ENCODE results near the gene GDF7.
"Not testable (repeated sequence)": the region's sequence is repeated elsewhere in the genome, so short reads cannot be mapped to it uniquely, and the experiment has no call there.

GDF7 gene

DNA sequence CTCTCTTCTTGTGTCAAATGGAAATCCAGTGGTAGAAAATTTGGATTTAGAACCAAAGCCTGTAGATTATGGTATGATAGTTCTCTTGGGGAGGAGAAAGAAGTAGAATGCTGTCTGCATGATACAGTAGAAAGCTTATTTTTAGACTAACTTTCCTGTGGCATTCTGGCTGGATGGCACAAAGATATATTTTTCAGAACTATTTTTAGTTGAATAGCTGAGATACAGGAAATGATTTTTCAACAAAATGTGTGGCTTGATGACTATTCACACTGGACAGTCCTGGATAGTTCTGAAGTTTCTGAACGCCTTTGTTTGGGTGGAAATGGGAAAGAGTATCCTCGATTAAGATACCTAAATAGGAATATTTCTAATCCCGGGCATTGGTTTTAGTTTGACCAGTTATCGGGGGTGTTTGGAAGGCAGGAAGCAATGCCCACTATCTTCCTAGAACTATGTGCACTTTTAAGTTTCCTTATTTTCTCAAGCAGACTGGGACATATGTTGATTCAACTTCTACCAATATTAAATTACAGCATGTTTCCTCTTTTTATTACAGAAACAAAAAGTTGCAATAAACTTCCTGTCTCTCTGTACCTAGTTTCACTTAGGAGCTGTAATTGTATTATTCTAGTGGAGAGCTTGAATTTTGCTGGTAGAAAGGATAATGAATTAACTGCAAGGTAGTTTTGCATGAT is 32.1 kb downstream of the GDF7 start:
- DNase-seq (ENCODE audit: low spot score): no peak

DNA sequence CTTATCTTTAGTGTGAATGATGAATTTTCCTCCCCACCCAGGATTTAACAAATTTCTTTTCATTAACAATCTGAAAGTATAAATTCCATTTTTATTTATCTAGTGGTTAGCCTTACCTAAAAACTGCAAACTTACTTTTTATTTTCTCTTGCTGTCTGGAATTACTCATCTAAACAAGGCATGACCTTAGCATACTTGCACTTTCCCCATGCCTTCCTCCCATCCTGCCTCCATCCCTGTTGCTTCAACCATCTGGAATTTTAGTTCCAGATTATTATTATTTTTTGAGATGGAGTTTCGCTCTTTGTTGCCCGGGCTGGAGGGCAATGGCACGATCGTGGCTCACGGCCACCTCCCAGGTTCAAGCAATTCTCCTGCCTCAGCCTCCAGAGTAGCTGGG is 35.6 kb downstream of the GDF7 start:
- DNase-seq (ENCODE audit: low spot score): no peak

DNA sequence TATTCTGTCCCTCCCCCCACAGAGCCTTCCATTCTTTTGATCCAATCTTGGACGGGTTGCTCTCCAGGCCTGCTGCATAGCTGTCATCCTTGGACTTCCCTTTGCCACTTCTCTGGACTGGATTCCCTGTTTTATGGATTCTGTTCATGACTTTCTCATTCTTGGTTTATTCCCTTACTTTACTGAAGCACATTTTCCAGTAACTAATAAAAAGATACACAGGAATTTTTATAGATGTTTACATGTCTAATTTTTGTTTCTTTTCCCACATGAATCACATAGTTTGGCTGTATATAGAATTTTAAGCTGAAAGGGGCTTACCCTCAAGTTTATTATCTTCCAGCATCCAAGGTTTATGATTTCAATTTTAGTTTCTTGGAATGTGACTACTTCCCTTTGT is 37.9 kb downstream of the GDF7 start:
- no peak for DNase-seq (ENCODE audit: low spot score)

DNA sequence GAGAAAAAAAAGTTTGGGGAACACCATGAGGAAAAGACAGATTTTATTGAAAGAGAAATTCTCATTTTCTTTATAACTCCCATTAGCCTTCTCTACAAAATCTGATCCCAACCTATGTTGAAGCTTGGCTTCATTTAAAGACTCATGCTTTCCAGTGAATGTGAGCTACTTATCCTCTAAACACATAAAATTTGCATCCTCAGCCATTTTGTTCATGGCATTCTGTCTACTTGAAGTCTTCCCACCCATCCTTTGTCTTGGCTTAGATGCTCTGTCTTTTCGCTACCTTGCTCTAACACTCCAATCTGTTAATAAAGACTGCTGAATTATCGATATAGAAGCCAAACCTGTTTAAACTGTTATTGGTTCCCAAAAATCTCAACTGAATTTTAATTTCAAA is 39.3 kb downstream of the GDF7 start:
- DNase-seq (ENCODE audit: low spot score): no peak

DNA sequence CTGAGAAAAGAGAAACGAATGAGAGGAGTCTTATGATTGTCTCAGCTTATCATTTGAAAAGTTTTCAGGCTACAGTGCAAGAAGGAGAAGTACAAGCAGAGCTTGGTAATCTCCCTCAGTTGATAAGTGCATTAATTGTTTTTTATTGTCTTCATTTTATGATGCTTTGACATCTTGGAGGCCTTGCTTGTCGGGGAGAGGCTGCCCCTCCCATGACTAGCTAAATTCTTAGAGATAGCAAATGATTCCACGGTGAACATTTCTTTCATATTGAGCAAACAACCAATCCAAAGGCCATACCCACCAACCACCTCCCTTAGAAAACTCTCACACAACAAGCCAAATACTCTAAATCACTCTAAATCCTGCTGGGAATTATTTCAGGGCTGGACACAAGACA is 39.8 kb downstream of the GDF7 start:
- no peak for DNase-seq (ENCODE audit: low spot score)

DNA sequence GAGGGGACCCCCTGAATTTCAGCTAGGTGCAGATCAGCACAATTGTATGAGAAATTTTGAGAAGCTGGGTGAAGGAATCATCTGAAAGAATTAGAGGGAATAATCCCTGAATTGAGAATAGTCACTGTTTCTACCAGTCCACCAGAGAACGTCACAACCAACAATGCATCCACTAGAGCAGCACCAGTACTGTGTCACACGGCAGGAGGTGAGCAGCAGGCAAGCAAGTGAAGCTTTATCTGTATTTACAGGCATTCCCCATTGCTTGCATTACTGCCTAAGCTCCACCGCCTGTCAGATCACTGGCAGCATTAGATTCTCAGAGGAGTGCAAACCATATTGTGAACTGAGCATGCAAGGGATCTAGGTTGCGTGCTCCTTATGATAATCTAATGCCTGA is 40.7 kb downstream of the GDF7 start:
- no peak for DNase-seq (ENCODE audit: low spot score)

DNA sequence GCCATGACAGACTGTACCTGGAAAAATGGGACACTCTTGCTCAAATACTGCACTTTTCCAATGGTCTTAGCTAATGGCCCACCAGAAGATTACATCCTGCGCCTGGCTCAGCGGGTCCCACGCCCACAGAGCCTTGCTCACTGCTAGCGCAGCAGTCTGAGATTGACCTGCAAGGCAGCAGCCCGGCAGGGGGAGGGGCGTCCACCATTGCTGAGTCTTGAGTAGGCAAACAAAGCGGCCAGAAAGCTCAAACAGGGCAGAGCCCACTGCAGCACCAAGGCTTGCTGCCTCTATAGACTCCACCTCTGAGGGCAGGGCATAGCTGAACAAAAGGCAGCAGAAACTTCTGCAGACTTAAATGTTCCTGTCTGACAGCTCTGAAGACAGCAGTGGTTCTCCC is 44.7 kb downstream of the GDF7 start:
- DNase-seq (ENCODE audit: low spot score): not testable (repeated sequence)

DNA sequence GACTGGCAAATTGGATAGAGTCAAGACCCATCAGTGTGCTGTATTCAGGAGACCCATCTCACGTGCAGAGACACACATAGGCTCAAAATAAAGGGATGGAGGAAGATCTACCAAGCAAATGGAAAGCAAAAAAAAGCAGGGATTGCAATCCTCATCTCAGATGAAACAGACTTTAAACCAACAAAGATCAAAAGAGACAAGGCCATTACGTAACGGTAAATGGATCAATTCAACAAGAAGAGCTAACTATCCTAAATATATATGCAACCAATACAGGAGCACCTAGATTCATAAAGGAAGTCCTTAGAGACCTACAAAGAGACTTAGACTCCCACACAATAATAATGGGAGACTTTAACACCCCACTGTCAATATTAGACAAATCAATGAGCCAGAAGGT is 46.6 kb downstream of the GDF7 start:
- DNase-seq (ENCODE audit: low spot score): not testable (repeated sequence)

DNA sequence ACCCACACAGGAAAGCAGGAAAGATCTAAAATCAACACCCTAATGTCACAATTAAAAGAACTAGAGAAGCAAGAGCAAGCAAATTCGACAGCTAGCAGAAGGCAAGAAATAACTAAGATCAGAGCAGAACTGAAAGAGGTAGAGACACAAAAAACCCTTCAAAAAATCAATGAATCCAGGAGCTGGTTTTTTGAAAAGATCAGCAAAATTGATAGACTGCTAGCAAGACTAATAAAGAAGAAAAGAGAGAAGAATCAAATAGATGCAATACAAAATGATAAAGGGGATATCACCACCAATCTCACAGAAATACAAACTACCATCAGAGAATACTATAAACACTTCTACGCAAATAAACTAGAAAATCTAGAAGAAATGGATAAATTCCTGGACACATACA is 47.5 kb downstream of the GDF7 start:
- not testable (repeated sequence) for DNase-seq (ENCODE audit: low spot score)

DNA sequence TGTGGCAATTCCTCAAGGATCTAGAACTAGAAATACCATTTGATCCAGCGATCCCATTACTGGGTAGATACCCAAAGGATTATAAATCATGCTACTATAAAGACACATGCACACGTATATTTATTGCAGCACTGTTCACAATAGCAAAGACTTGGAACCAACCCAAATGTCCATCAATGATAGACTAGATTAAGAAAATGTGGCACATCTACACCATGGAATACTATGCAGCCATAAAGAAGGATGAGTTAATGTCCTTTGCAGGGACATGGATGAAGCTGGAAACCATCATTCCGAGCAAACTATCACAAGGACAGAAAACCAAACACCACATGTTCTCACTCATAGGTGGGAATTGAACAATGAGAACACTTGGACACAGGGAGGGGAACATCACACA is 49.2 kb downstream of the GDF7 start:
- DNase-seq (ENCODE audit: low spot score): not testable (repeated sequence)

DNA sequence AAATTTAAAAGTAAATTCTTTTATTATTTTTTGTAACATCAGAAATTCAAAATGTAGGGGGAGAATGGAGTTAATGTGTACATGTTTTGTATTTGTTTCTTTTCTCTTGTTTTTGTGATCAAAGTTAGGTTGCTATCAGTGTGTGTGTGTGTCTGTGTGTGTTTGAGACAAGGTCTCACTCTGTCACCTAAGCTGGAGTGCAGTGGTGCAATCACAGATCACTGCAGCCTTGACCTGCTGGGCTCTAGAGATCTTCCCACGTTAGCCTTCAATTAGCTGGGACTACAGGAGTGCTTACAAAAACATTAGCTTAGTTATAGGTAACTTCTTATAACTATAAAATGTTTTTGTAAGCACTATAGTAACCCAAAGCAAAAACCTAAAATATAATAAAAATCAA is 50.7 kb downstream of the GDF7 start:
- no peak for DNase-seq (ENCODE audit: low spot score)

DNA sequence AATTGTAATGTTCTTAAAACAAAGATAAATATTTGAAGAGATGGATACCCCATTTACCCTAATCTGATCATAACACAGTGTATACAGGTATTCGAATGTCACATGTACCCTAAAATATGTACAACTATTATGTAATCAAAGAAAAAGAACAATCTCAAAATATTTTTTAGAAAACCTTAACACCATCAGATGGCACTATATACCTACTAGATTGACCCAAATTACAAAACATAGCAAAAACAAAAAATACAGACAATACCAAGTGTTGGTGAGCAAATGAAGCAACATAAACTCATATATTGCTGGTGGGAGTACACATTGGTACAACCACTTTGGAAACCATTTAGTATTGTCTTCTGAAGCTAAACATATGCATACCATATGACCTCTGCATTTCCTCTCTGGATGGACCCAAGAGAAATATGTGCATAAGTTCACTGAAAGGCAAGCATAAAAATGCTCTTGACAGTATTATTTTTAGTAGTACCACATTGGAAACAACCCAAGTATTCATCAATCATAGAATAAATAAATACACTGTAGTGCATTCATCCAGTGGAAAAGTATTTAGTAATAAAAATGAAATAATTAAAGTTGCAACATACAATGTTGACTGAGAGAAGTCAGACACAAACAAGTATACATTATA is 55.8 kb downstream of the GDF7 start:
- no peak for DNase-seq (ENCODE audit: low spot score)

DNA sequence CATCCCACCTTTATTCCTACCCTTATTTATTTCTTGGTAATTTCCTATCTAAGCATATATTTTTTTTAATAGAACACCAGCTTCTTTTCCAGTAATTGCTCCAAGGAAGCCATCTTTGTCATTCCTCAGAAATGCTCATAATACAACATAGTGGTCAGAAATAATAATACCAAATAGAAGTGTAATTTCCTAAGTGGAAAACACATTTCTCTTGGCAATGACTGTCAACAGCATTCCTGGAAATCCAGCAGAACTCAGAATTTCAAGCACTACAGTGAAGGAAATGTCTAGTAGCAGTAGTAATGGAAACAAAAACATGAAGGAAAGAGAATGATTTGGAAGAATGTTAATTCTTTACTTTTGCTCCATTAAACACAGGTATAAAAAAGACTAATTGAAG is 56.6 kb downstream of the GDF7 start:
- no peak for DNase-seq (ENCODE audit: low spot score)

DNA sequence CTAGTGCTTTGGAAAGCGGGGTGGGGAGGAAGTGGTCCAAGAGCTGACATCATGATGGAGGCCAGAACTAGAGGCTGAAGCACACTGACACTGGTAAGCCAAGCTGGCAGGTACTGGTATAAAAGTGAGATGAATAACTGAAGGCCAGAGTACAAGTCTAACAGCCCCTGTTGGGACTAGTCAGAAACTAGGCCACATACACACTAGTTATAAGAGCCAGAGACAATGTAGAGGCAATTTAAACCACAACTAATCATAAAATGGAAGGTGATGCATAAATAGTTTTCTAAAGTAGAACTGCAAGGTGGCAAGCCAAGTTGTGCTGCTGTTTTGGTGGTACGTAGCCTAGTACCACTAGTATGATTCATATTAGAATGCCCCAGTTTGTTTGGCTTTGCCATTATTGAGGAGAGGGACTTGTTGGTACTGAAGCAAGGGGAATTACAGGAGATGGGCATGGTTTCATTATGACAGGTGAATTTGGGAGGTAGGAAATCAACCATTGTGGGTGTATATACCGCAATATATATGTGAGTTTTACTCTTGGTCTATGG is 57.6 kb downstream of the GDF7 start:
- DNase-seq (ENCODE audit: low spot score): no peak

DNA sequence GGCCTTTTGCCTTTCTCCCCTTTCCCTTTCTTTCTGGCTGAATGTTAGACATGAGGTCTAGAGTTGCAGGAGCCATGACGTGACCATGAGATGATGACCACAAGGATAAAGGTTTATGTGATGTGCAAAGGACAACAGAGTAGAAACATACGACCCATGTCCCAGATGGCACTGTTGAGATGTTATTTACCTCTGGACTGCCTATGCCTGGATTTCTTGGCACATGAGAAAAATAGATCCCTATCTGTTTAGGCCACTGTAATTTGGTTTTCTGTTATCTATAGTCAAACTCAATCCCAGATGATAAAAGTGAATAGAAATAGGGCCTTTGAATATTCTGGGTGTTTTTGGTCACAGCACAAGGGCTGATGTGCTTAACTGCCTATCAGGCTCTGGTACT is 58.8 kb downstream of the GDF7 start:
- DNase-seq (ENCODE audit: low spot score): no peak

DNA sequence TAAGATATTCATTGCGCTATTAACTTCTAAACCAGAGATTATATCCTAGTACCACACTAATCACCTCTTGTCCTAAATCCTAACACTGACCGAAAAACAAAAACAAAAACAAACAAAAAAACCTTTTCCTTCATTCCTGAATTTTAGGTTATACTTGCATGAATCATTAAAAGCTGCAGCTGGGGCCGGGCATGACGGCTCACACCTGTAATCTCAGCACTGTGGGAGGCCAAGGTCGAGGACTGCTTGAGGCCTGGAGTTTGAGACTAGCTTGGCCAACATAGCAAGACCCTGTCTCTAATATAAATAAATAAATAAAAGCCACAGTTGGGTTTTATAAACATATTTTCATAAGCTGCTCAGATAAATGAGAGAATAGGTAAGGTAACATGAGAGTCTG is 60.0 kb downstream of the GDF7 start:
- DNase-seq (ENCODE audit: low spot score): no peak

DNA sequence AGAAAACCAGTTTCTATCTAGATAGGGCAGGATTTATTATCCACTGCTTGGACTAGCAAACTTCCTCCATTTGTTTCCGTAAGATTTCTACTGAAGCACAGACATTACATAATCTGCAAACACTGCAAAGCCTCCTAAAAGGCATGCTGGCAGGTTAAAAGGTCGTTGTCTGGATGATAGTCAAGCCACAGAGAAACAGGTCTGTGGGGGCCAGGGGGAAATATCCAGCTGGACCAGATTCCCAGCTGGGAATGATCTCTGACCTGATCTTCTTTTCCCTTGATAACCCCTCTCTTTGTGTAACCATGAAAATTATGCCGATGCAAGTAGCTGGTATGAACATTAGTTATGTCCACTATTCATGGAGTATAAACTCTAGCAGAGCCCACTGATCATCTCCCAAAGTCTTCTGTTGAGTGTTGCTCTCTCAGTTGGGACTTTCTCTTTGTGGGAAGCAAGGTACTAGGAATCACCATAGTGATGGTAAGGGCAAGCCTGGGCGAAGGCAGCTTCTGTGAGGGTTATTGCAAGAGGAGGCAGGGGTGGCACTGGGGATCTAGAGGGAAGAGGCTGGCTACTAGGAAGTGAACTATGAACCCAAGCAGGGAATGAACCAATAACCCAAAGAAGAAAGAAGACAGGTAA is 61.3 kb downstream of the GDF7 start:
- DNase-seq (ENCODE audit: low spot score): no peak

Data from left forelimb (tissue), 1 donor.